WTC11 (cell line): ENCODE measurements around the gene PCDH9. TPM values are rescaled to one million over a fixed set of nuclear protein-coding genes. Genes with fewer than 3 reads are reported as not detected.

Experiments
- ATAC-seq: fragments of 200-7000 bp; cut with Tn5 transposase; 2 replicates; pipeline ENCODE4 v1.10.0; 2021; ENCODE audit warnings: mild to moderate bottlenecking, moderate library complexity
- CTCF ChIA-PET: fragments of 300-600 bp; sonication (Branson Sonifier 250); formaldehyde crosslinking; loops from one replicate; lab custom pipeline; 2021; ENCODE audit warnings: antibody characterized with exemption; lab: Charles Lee
- POLR2A ChIA-PET: fragments of 350-600 bp; sonication (Branson Sonifier 250); formaldehyde crosslinking; loops from one replicate; lab custom pipeline; 2021; ENCODE audit warnings: antibody characterized with exemption; lab: Charles Lee
- DNase-seq: peaks from one replicate; pipeline ENCODE4 v3.0.0; 2021; ENCODE audit warnings: low spot score
- H3K27ac Mint-ChIP-seq: 2 replicates; pipeline ENCODE4 v1.8.0; 2021; ENCODE audit warnings: mixed read lengths
- H3K27me3 Mint-ChIP-seq: 2 replicates; pipeline ENCODE4 v1.8.0; 2021; ENCODE audit warnings: low read depth, mild to moderate bottlenecking, moderate library complexity, mixed read lengths
- H3K36me3 Mint-ChIP-seq: 2 replicates; pipeline ENCODE4 v1.8.0; 2021; ENCODE audit warnings: mixed read lengths
- H3K4me1 Mint-ChIP-seq: 2 replicates; pipeline ENCODE4 v1.8.0; 2022; ENCODE audit warnings: mixed read lengths
- H3K4me3 Mint-ChIP-seq: 2 replicates; pipeline ENCODE4 v1.8.0; 2021; ENCODE audit warnings: mild to moderate bottlenecking, moderate library complexity, mixed read lengths
- H3K9me3 Mint-ChIP-seq: 2 replicates; pipeline ENCODE4 v1.8.0; 2021; ENCODE audit warnings: mixed read lengths
- ELF4 ChIP-seq: sonication (generic); formaldehyde crosslinking; IDR thresholded peaks from 2 replicates; pipeline ENCODE4 v1.8.1; 2022; ENCODE audit warnings: low read depth, mild to moderate bottlenecking, moderate library complexity, missing genetic modification reagents
- EMX1 ChIP-seq: fragments of 250-450 bp; sonication (Bioruptor Pico); IDR thresholded peaks from 2 replicates; pipeline ENCODE4 v1.8.0; 2021; ENCODE audit warnings: mild to moderate bottlenecking
- ESRRA ChIP-seq: sonication (generic); formaldehyde crosslinking; IDR thresholded peaks from 2 replicates; pipeline ENCODE4 v1.8.1; 2022; ENCODE audit warnings: mild to moderate bottlenecking, missing genetic modification reagents, borderline replicate concordance
- FOXP1 ChIP-seq: sonication (generic); formaldehyde crosslinking; IDR thresholded peaks from 2 replicates; pipeline ENCODE4 v1.8.0; 2022; ENCODE audit warnings: missing genetic modification reagents, mild to moderate bottlenecking, moderate library complexity, borderline replicate concordance
- GABPB1 ChIP-seq: sonication (generic); formaldehyde crosslinking; IDR thresholded peaks from 2 replicates; pipeline ENCODE4 v1.8.1; 2023; ENCODE audit warnings: mild to moderate bottlenecking, missing genetic modification reagents
- GRHL2 ChIP-seq: fragments of 250-450 bp; sonication (Bioruptor Pico); IDR thresholded peaks from 2 replicates; pipeline ENCODE4 v1.8.0; 2022; ENCODE audit warnings: mild to moderate bottlenecking, moderate library complexity; ENCODE audit not compliant: insufficient replicate concordance, severe bottlenecking
- JAZF1 ChIP-seq: fragments of 250-450 bp; sonication (Bioruptor Pico); IDR thresholded peaks from 2 replicates; pipeline ENCODE4 v1.9.0; 2021; ENCODE audit warnings: moderate library complexity, mild to moderate bottlenecking, inconsistent platforms
- MYBL2 ChIP-seq: sonication (generic); formaldehyde crosslinking; IDR thresholded peaks from 2 replicates; pipeline ENCODE4 v1.8.1; 2023; ENCODE audit warnings: mild to moderate bottlenecking, moderate library complexity, missing genetic modification reagents
- PRRX2 ChIP-seq: fragments of 250-450 bp; sonication (Bioruptor Pico); IDR thresholded peaks from 2 replicates; pipeline ENCODE4 v1.8.0; 2021; ENCODE audit warnings: mild to moderate bottlenecking
- SMAD4 ChIP-seq: sonication (generic); formaldehyde crosslinking; IDR thresholded peaks from 2 replicates; pipeline ENCODE4 v1.8.0; 2022; ENCODE audit warnings: mild to moderate bottlenecking, missing genetic modification reagents
- SOX15 ChIP-seq: fragments of 250-450 bp; sonication (Bioruptor Pico); IDR thresholded peaks from 2 replicates; pipeline ENCODE4 v1.9.0; 2021; ENCODE audit warnings: mild to moderate bottlenecking
- TEAD1 ChIP-seq: sonication (generic); formaldehyde crosslinking; IDR thresholded peaks from 2 replicates; pipeline ENCODE4 v1.8.0; 2022; ENCODE audit warnings: mild to moderate bottlenecking, missing genetic modification reagents
- ZNF121 ChIP-seq: sonication (generic); formaldehyde crosslinking; IDR thresholded peaks from 2 replicates; pipeline ENCODE4 v1.8.0; 2023; ENCODE audit warnings: missing genetic modification reagents
- ZNF317 ChIP-seq: sonication (generic); formaldehyde crosslinking; IDR thresholded peaks from 2 replicates; pipeline ENCODE4 v1.8.1; 2023; ENCODE audit warnings: low read depth, mild to moderate bottlenecking, moderate library complexity, missing genetic modification reagents, borderline replicate concordance
- total RNA-seq: library from RNA; stranded (reverse); gene quantifications from 3 replicates; pipeline ENCODE4 v1.2.3, GENCODE V29; 2021
- TF ChIP-seq, protein P1 (sequence below): sonication (generic); formaldehyde crosslinking; IDR thresholded peaks from 2 replicates; pipeline ENCODE4 v1.8.1; 2023; ENCODE audit warnings: mild to moderate bottlenecking, missing genetic modification reagents
- TF ChIP-seq, protein P2 (sequence below): sonication (generic); formaldehyde crosslinking; IDR thresholded peaks from 2 replicates; pipeline ENCODE4 v1.8.0; 2022; ENCODE audit warnings: missing genetic modification reagents
- TF ChIP-seq, protein P3 (sequence below): sonication (generic); formaldehyde crosslinking; IDR thresholded peaks from 2 replicates; pipeline ENCODE4 v1.8.1; 2022; ENCODE audit warnings: mild to moderate bottlenecking, missing genetic modification reagents, moderate library complexity, borderline replicate concordance
- TF ChIP-seq, protein P4 (sequence below): sonication (generic); formaldehyde crosslinking; conservative IDR thresholded peaks from 2 replicates; pipeline ENCODE4 v1.8.1; 2022; ENCODE audit warnings: mild to moderate bottlenecking, missing genetic modification reagents
- TF ChIP-seq, protein P5 (sequence below): fragments of 250-450 bp; sonication (Bioruptor Pico); conservative IDR thresholded peaks from 2 replicates; pipeline ENCODE4 v1.9.0; 2021; ENCODE audit warnings: mild to moderate bottlenecking

Gene PCDH9
- total RNA-seq, 1 experiment from 2014 or later: 0.48 TPM

DNA sequence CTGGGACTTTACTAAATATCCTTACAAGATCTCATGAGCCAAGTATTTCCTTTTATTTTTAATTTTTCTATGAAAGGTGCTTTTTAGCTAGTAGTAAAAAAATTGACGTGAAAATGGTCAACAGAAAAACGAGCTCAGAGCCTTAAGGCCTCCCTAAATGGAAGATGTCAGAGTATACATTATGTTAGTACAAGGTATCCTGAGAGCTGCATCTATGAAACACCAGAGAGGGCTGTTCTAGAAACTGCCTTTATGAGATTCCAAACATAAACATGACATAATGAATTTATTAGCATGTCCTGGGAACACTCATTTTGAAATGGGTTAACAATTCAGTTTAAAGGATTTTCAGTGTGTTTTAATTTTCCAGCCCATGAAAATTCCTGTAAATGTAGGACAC lies 146.6 kb downstream of the PCDH9 start:
- ChIA-PET POLR2A (no interaction called here), CTCF (no interaction called here)
- Mint-ChIP-seq H3K4me1 (no peaks in the 10 kb centered on the region), H3K27me3 (no peaks in the 10 kb centered on the region), H3K27ac (no peak overlapping the region), H3K4me3 (no peak overlapping the region), H3K36me3 (no peaks in the 10 kb centered on the region), H3K9me3 (no peaks in the 10 kb centered on the region)
- ATAC-seq: no peak
- no peak for TF ChIP-seq TEAD1 (CRISPR knock-in tag)
- no peak for TF ChIP-seq JAZF1 (CRISPR knock-in tag)
- TF ChIP-seq, protein P1, sequence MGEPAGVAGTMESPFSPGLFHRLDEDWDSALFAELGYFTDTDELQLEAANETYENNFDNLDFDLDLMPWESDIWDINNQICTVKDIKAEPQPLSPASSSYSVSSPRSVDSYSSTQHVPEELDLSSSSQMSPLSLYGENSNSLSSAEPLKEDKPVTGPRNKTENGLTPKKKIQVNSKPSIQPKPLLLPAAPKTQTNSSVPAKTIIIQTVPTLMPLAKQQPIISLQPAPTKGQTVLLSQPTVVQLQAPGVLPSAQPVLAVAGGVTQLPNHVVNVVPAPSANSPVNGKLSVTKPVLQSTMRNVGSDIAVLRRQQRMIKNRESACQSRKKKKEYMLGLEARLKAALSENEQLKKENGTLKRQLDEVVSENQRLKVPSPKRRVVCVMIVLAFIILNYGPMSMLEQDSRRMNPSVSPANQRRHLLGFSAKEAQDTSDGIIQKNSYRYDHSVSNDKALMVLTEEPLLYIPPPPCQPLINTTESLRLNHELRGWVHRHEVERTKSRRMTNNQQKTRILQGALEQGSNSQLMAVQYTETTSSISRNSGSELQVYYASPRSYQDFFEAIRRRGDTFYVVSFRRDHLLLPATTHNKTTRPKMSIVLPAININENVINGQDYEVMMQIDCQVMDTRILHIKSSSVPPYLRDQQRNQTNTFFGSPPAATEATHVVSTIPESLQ (CRISPR knock-in tag): no peak
- TF ChIP-seq EMX1 (CRISPR knock-in tag): no peak
- TF ChIP-seq, protein P2, sequence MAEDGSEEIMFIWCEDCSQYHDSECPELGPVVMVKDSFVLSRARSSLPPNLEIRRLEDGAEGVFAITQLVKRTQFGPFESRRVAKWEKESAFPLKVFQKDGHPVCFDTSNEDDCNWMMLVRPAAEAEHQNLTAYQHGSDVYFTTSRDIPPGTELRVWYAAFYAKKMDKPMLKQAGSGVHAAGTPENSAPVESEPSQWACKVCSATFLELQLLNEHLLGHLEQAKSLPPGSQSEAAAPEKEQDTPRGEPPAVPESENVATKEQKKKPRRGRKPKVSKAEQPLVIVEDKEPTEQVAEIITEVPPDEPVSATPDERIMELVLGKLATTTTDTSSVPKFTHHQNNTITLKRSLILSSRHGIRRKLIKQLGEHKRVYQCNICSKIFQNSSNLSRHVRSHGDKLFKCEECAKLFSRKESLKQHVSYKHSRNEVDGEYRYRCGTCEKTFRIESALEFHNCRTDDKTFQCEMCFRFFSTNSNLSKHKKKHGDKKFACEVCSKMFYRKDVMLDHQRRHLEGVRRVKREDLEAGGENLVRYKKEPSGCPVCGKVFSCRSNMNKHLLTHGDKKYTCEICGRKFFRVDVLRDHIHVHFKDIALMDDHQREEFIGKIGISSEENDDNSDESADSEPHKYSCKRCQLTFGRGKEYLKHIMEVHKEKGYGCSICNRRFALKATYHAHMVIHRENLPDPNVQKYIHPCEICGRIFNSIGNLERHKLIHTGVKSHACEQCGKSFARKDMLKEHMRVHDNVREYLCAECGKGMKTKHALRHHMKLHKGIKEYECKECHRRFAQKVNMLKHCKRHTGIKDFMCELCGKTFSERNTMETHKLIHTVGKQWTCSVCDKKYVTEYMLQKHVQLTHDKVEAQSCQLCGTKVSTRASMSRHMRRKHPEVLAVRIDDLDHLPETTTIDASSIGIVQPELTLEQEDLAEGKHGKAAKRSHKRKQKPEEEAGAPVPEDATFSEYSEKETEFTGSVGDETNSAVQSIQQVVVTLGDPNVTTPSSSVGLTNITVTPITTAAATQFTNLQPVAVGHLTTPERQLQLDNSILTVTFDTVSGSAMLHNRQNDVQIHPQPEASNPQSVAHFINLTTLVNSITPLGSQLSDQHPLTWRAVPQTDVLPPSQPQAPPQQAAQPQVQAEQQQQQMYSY (CRISPR knock-in tag): no peak
- TF ChIP-seq, protein P3, sequence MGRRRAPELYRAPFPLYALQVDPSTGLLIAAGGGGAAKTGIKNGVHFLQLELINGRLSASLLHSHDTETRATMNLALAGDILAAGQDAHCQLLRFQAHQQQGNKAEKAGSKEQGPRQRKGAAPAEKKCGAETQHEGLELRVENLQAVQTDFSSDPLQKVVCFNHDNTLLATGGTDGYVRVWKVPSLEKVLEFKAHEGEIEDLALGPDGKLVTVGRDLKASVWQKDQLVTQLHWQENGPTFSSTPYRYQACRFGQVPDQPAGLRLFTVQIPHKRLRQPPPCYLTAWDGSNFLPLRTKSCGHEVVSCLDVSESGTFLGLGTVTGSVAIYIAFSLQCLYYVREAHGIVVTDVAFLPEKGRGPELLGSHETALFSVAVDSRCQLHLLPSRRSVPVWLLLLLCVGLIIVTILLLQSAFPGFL: no peak
- no peak for TF ChIP-seq PRRX2
- DNase-seq: no peak

DNA sequence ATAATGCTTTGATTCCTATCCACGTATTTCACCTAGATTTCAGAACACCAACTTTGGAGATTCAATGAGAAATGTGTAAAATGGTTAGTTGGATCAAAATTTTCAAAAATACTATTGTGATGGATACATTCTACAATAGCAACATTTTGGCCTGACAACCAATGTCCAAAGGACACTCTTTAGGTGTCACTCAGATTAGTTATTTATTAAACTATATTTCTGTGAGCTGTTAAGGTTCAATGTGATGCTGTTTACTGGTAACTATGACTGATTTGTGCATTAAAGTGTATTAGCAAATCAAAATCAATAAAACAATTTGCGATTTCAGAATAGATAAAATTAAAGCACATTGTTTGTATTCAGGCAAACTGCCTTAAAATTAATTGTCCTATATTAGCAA lies 149.8 kb downstream of the PCDH9 start:
- no peaks in the 10 kb centered on the region for H3K9me3 Mint-ChIP-seq
- H3K27me3 Mint-ChIP-seq: no peaks in the 10 kb centered on the region
- H3K27ac Mint-ChIP-seq: no peak overlapping the region
- no peak for TF ChIP-seq ZNF121 (CRISPR knock-in tag)
- TF ChIP-seq, protein P4, sequence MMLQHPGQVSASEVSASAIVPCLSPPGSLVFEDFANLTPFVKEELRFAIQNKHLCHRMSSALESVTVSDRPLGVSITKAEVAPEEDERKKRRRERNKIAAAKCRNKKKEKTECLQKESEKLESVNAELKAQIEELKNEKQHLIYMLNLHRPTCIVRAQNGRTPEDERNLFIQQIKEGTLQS (CRISPR knock-in tag): no peak
- TF ChIP-seq SMAD4 (CRISPR knock-in tag): no peak
- no peak for TF ChIP-seq SOX15 (CRISPR knock-in tag)
- TF ChIP-seq, protein P3: no peak
- TF ChIP-seq ESRRA (CRISPR knock-in tag): no peak
- TF ChIP-seq, protein P2 (CRISPR knock-in tag): no peak
- TF ChIP-seq ELF4 (CRISPR knock-in tag): no peak
- TF ChIP-seq ZNF317 (CRISPR knock-in tag): no peak
- TF ChIP-seq MYBL2: no peak
- no peak for TF ChIP-seq GABPB1 (CRISPR knock-in tag)
- TF ChIP-seq, protein P5, sequence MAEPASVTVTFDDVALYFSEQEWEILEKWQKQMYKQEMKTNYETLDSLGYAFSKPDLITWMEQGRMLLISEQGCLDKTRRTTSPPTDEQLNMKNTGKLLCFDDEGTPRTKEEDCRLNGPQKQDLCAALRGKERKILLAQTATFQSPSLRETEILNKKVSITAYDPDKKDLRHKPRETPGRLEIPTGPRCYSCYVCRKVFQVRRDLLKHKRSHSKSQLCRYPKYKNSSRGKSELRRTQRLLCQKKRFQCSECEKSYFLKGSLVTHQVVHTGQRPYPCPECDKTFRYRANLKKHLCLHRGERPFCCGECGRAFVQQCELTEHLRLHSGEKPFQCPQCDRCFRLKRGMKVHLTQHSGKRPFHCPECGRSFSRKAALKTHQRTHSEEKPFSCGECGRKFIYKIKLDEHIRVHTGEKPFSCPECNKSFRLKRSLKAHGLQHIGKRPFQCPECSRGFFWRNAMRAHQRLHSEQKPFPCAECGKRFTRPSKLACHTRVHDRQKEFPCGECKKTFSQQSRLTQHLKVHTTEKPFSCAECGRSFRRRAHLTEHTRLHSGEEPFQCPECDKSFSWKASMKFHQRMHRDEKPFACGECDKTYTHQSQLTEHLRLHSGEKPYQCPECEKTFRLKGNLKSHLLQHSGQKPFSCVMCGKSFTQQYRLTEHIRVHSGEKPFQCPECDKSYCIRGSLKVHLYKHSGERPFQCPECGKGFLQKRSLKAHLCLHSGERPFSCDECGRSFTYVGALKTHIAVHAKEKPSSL (CRISPR knock-in tag): no peak
- no peak for TF ChIP-seq GRHL2 (CRISPR knock-in tag)
- TF ChIP-seq FOXP1: no peak
- H3K4me3 Mint-ChIP-seq: no peak overlapping the region
- no peak for DNase-seq
- ATAC-seq: no peak
- no peaks in the 10 kb centered on the region for H3K4me1 Mint-ChIP-seq
- no peaks in the 10 kb centered on the region for H3K36me3 Mint-ChIP-seq
- ChIA-PET POLR2A (no interaction called here), CTCF (no interaction called here)
